ENCODE results near the gene GTF2F2.

DNA sequence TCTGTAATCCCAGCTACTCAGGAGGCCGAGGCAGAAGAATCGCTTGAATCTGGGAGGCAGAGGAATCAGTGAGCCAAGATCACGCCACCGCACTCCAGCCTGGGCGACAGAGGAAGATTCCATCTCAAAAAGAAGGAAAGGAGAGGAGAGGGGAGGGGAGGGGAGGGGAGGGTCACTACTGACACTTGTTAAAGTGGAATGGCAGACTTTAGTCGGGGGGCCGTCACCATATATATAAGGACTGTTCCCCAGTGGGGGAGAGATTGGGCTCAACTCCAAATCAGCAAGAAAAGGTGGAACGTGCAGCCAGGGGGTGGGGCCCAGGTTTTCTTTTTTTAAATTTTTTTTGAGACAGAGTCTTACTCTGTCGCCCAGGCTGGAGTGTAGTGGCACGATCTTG, 194.5 kb downstream of the GTF2F2 start:
- TF ChIP-seq CEBPB (IDR thresholded peaks at IDR 0.05) (no peak), POLR2A (IDR thresholded peaks at IDR 0.05; ENCODE audit: low read length) (no peak), RARB (CRISPR knock-in tag; IDR thresholded peaks at IDR 0.05) (no peak), JUN (IDR thresholded peaks at IDR 0.05) (no peak), RFX5 (IDR thresholded peaks at IDR 0.05) (no peak), BHLHE40 (IDR thresholded peaks at IDR 0.05; ENCODE audit: low read depth, low read length) (no peak), USF2 (IDR thresholded peaks at IDR 0.05) (no peak), RNF2 (IDR thresholded peaks at IDR 0.05; ENCODE audit: borderline replicate concordance, low read depth) (no peak), JUNB (IDR thresholded peaks at IDR 0.05) (no peak)
- TF ChIP-seq, protein P1, sequence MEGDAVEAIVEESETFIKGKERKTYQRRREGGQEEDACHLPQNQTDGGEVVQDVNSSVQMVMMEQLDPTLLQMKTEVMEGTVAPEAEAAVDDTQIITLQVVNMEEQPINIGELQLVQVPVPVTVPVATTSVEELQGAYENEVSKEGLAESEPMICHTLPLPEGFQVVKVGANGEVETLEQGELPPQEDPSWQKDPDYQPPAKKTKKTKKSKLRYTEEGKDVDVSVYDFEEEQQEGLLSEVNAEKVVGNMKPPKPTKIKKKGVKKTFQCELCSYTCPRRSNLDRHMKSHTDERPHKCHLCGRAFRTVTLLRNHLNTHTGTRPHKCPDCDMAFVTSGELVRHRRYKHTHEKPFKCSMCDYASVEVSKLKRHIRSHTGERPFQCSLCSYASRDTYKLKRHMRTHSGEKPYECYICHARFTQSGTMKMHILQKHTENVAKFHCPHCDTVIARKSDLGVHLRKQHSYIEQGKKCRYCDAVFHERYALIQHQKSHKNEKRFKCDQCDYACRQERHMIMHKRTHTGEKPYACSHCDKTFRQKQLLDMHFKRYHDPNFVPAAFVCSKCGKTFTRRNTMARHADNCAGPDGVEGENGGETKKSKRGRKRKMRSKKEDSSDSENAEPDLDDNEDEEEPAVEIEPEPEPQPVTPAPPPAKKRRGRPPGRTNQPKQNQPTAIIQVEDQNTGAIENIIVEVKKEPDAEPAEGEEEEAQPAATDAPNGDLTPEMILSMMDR (IDR thresholded peaks at IDR 0.05): no peak
- TF ChIP-seq, protein P2, sequence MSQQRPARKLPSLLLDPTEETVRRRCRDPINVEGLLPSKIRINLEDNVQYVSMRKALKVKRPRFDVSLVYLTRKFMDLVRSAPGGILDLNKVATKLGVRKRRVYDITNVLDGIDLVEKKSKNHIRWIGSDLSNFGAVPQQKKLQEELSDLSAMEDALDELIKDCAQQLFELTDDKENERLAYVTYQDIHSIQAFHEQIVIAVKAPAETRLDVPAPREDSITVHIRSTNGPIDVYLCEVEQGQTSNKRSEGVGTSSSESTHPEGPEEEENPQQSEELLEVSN (IDR thresholded peaks at IDR 0.05; ENCODE audit: borderline replicate concordance, low read depth): no peak

All from A549 (cell line).